Natural killer cell (primary cell): ENCODE measurements around the gene WDFY4. TPM values are rescaled to one million over a fixed set of nuclear protein-coding genes. Genes with fewer than 3 reads are reported as not detected.

Experiments used
- ATAC-seq, 3 donors: fragments of 150-1000 bp in 2 of 3; fragments of 200-7000 bp in 1 of 3; cut with Tn5 transposase; 1 replicate in 1 of 3; 2 replicates in 2 of 3; pipeline ENCODE4 v1.10.0; 2021; ENCODE audit warnings: mild to moderate bottlenecking in 2 of 3, moderate library complexity in 2 of 3
- DNase-seq, 2 donors: peaks; one replicate each; pipeline versions ENCODE4 v3.0.0 to v3.0.0-alpha.2; 2013 to 2021; ENCODE audit warnings: mixed read lengths in 1 of 2
- H3K27ac ChIP-seq: one replicate; pipeline ENCODE4 v1.5.1; 2013; ENCODE audit warnings: mild to moderate bottlenecking, low read length
- H3K27me3 ChIP-seq: one replicate; pipeline ENCODE4 v1.6.1; 2013; ENCODE audit warnings: low read length; ENCODE audit not compliant: control insufficient read depth, insufficient read depth
- H3K36me3 ChIP-seq: one replicate; pipeline ENCODE4 v1.6.1; 2013; ENCODE audit warnings: low read length; ENCODE audit not compliant: control insufficient read depth, insufficient read depth
- H3K4me1 ChIP-seq: one replicate; pipeline ENCODE4 v1.6.1; 2013; ENCODE audit warnings: low read length; ENCODE audit not compliant: control insufficient read depth, insufficient read depth
- H3K4me3 ChIP-seq: one replicate; pipeline ENCODE4 v1.5.1; 2013; ENCODE audit warnings: low read length
- H3K9me3 ChIP-seq: one replicate; pipeline ENCODE4 v1.6.1; 2013; ENCODE audit warnings: low read length; ENCODE audit not compliant: control insufficient read depth, insufficient read depth
- H3K27ac Mint-ChIP-seq, 2 donors: one replicate each; pipeline ENCODE4 v1.8.0; 2022; ENCODE audit warnings: mild to moderate bottlenecking in 2 of 2, mixed read lengths in 2 of 2, moderate library complexity in 1 of 2
- H3K27me3 Mint-ChIP-seq, 2 donors: one replicate each; pipeline ENCODE4 v1.8.0; 2022; ENCODE audit warnings: low read depth in 2 of 2, mixed read lengths in 2 of 2
- H3K36me3 Mint-ChIP-seq: one replicate; pipeline ENCODE4 v1.8.0; 2022; ENCODE audit warnings: mixed read lengths
- H3K4me1 Mint-ChIP-seq, 2 donors: one replicate each; pipeline ENCODE4 v1.8.0; 2022; ENCODE audit warnings: mixed read lengths in 2 of 2
- H3K4me3 Mint-ChIP-seq: one replicate; pipeline ENCODE4 v1.8.0; 2022; ENCODE audit warnings: mild to moderate bottlenecking, moderate library complexity, mixed read lengths
- H3K9me3 Mint-ChIP-seq, 2 donors: one replicate each; pipeline ENCODE4 v1.8.0; 2022; ENCODE audit warnings: mixed read lengths in 2 of 2
- CTCF ChIP-seq: fragments of 200-600 bp; IDR thresholded peaks from one replicate; pipeline ENCODE4 v1.8.0; 2022; ENCODE audit warnings: antibody characterized with exemption
- WGBS: methylation state at CpG from one replicate; pipeline ENCODE4 v1.1.7; 2013; ENCODE audit warnings: missing lambda C conversion rate; ENCODE audit not compliant: insufficient coverage; 5-methylcytosine and 5-hydroxymethylcytosine counted together
- intact Hi-C: fragments of 100-400 bp; cut with micrococcal nuclease; formaldehyde crosslinking; loops from one replicate; pipeline ENCODE4 v1.14.2; 2022
- total RNA-seq, 4 donors: library from RNA; stranded (reverse); fragments of 120-200 nt in 1 of 4; gene quantifications; one replicate each; pipeline versions ENCODE4 v1.2.3 to v1.2.4, GENCODE V29; 2013 to 2022

WDFY4 gene
- total RNA-seq, 3 donors from 2014 or later (not counting 1 experiment from before 2014, with no cell fraction given): 1.7 to 8.4 (median 3.5) TPM

DNA sequence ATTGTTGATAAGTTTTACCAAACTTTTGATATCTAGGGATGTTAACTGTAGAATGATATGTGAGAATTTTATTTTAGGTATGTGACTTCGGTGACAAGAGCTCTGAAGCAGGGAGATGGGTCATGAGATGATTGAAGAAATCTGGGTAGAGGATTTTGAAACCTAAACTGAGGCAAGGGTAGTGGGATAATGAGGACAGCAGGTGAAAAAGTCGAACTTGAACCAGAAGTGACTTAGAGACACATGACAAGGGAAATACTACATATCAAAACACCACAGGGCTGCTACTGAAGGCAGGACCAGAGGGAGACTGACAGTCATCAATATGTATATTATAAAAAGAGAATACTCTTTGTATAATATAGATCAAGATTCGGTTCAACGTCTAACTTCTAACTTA, 113.2 kb downstream of the WDFY4 start:
- ATAC-seq: no peak
- TF ChIP-seq CTCF: no peak
- Mint-ChIP-seq H3K27me3 (no peaks in the 10 kb centered on the region), H3K4me3 (no peak overlapping the region), H3K27ac (peak overlapping the region in 1 of 2 donors; percentile 59), H3K36me3 (no peaks in the 10 kb centered on the region), H3K9me3 (peaks cover 4% of the 10 kb centered on the region in 2 donors), H3K4me1 (peaks cover 30% of the 10 kb centered on the region in 2 donors)
- 88% methylated on average over 1 of the region's 4 CpGs for WGBS
- intact Hi-C loops: no loop called here
- Histone ChIP-seq H3K27ac (no peak overlapping the region), H3K9me3 (no peaks in the 10 kb centered on the region), H3K4me1 (peaks cover 25% of the 10 kb centered on the region), H3K27me3 (no peaks in the 10 kb centered on the region), H3K36me3 (no peaks in the 10 kb centered on the region), H3K4me3 (no peak overlapping the region)
- DNase-seq: no peak

DNA sequence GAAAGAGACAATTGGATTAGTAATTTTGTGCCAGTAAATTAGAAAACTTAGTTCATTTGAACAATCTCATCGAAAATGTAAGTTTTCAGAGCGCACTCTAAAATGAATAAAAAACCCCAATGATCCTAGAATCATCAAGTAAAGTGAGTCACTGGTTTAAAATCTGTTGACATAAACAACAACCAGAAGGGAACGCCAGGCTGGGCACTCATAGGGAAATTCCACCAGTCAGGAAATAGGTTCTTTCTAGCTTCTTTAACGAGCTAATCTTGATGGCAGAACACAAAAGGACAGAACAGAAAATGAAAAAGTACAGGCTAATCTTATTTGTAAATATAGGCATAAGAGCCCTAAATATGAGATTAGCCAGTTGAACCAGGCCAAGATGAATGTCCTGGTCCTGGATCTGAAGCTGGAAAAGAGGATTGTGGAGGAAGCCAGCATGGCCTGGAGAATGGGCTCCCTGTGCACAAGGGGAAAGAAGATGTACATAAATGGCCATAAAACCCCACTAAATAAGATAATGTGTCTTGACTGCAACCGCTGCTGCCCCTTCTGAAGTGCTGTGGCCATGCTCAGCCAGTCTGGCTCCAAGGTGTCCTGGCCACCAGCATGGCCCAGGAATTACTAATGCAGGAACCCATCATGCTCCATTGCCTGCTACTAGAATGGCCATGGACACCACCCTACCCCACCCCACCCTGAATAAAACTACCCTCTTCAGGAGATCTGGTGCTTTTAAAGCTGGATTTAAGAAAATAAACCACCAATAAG, 114.0 kb downstream of the WDFY4 start:
- H3K4me1 Mint-ChIP-seq: peaks cover 33 to 36% of the 10 kb centered on the region in 2 donors
- no peak for DNase-seq
- intact Hi-C loops: no loop called here

GRCh38 chr10:48799341-48800006, 114.8 kb downstream of the WDFY4 start:
- H3K9me3 Mint-ChIP-seq: peaks cover 4% of the 10 kb centered on the region in 2 donors
- no peaks in the 10 kb centered on the region for H3K27me3 ChIP-seq
- H3K27ac Mint-ChIP-seq: peak overlapping the region; percentile 59 to 84
- TF ChIP-seq CTCF: no peak
- DNase-seq: no peak
- H3K4me1 Mint-ChIP-seq: peaks cover 35 to 36% of the 10 kb centered on the region in 2 donors
- H3K27ac ChIP-seq: no peak overlapping the region
- H3K4me3 ChIP-seq: no peak overlapping the region
- no peaks in the 10 kb centered on the region for H3K9me3 ChIP-seq
- 89% methylated on average over 17 of the region's 17 CpGs for WGBS
- no peaks in the 10 kb centered on the region for H3K36me3 Mint-ChIP-seq
- peaks cover 30% of the 10 kb centered on the region for H3K4me1 ChIP-seq
- no peaks in the 10 kb centered on the region for H3K27me3 Mint-ChIP-seq
- no peaks in the 10 kb centered on the region for H3K36me3 ChIP-seq
- intact Hi-C loops: no loop called here
- H3K4me3 Mint-ChIP-seq: peak overlapping the region; percentile 71
- ATAC-seq: no peak

More for the DNA sequence above, 114.0 kb downstream of the WDFY4 start:
- Histone ChIP-seq H3K27ac (no peak overlapping the region), H3K4me3 (no peak overlapping the region), H3K9me3 (no peaks in the 10 kb centered on the region), H3K36me3 (no peaks in the 10 kb centered on the region), H3K4me1 (peaks cover 30% of the 10 kb centered on the region), H3K27me3 (no peaks in the 10 kb centered on the region)
- Mint-ChIP-seq H3K27me3 (no peaks in the 10 kb centered on the region), H3K4me3 (peak overlapping the region; percentile 11), H3K36me3 (no peaks in the 10 kb centered on the region), H3K27ac (peak overlapping the region; percentile 59 to 84), H3K9me3 (peaks cover 4% of the 10 kb centered on the region in 2 donors)
- no peak for ATAC-seq
- 85% methylated on average over 5 of the region's 5 CpGs for WGBS
- TF ChIP-seq CTCF: no peak
